ENCODE results near the gene OR2V1. TPM values are rescaled to one million over a fixed set of nuclear protein-coding genes. Genes with fewer than 3 reads are reported as not detected.
A peak's percentile ranks its signal among the peaks of the same experiment; 100 is the strongest.

The OR2V1 gene
- total RNA-seq, 8 experiments from 2014 or later: 0.29 to 0.49 (median 0.33) TPM; not detected in 5

GRCh38 chr5:181086026-181086883 lies 44.7 kb downstream of the OR2V1 start:
- no peak overlapping the region for H3K4me3 ChIP-seq
- in situ Hi-C loops (cut with MboI; ENCODE audit: low pct_unique_long_range_greater_than_20kb in 2 of 9, low sequenced_read_pairs in 9 of 9, unreplicated experiment in 9 of 9): no loop called here
- H3K4me1 ChIP-seq (replicated peaks in 1 of 2): no peaks in the 10 kb centered on the region
- no peak overlapping the region for H3K27ac ChIP-seq
- no peak for ATAC-seq (replicated peaks in 6 of 8)
- 25 to 58% (median 37%) methylated on average over 2 to 4 of the region's 17 CpGs; no CpG with 5 or more reads in 5 of the 10 experiments for WGBS, 10 experiments

DNA sequence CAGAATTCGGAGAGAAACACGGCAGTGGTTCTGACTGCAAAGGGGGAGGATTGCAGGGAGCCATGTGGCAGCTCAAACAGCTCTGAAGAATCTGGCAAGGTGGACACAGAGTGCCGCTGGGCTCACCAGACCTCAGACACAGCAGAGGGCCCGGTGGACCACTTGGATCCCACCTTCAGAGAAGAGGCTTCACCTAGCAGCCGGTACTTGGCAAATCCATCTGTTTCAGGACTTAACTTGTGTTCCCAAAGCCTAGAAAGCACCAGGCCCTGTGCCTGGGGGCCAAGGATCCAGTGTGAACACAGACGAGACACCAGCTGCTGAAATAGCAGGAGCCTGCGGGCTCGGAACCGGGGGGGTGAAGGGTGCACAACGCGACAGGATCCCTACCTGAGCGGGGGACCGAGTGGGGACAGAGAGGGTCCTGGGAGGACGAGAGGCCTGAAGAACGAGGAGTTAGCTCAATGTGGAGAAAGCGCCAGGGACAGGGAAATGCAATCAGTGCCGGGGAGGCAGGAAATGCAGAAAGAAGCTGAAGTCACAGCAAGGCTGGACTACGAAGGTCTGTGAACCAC lies 46.3 kb downstream of the OR2V1 start:
- in situ Hi-C loops (cut with MboI; ENCODE audit: low pct_unique_long_range_greater_than_20kb in 2 of 9, low sequenced_read_pairs in 9 of 9, unreplicated experiment in 9 of 9): no loop called here
- 0 to 81% (median 46%) methylated on average over 1 to 16 of the region's 18 CpGs; no CpG with 5 or more reads in 2 of the 10 experiments for WGBS, 10 experiments
- no peak overlapping the region for H3K27ac ChIP-seq
- ATAC-seq (replicated peaks in 6 of 8): peak in 1 of 8 experiments; percentile 22
- no peaks in the 10 kb centered on the region for H3K4me1 ChIP-seq (replicated peaks in 1 of 2)
- H3K4me3 ChIP-seq: no peak overlapping the region

DNA sequence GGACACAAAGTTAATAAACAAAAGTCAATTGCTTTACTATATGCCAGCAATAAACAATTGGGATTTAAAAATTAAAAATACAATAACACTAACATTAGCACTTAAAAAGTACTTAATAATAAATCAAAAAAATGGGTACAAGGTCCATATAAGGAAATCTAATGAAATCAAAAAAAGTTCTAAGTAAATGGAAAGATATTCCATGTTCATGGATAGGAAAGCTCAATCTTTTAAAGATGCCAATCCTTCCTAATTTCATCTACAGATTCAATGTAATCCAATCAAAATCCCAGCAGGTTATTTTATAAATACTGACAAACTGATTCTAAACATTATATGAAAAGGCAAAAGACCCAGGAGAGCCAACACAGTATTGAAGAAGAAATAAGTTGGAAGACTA lies 49.0 kb downstream of the OR2V1 start:
- no peak for ATAC-seq (replicated peaks in 6 of 8)
- Histone ChIP-seq H3K4me3 (no peak overlapping the region), H3K4me1 (replicated peaks in 1 of 2) (no peaks in the 10 kb centered on the region), H3K27ac (no peak overlapping the region)
- in situ Hi-C loops (cut with MboI; ENCODE audit: low pct_unique_long_range_greater_than_20kb in 2 of 9, low sequenced_read_pairs in 9 of 9, unreplicated experiment in 9 of 9): no loop called here

GRCh38 chr5:181076920-181077319 lies 54.0 kb downstream of the OR2V1 start:
- Histone ChIP-seq H3K27ac (no peak overlapping the region), H3K4me3 (no peak overlapping the region), H3K4me1 (replicated peaks in 1 of 2) (no peaks in the 10 kb centered on the region)
- no peak for ATAC-seq (replicated peaks in 6 of 8)
- in situ Hi-C loops (cut with MboI; ENCODE audit: low pct_unique_long_range_greater_than_20kb in 2 of 9, low sequenced_read_pairs in 9 of 9, unreplicated experiment in 9 of 9): no loop called here

Other genes with a start within 250 kb of the OR2V1 start
- under 1 TPM in 4 of 8 experiments, not detected in 4; 0.17 to 0.81 (median 0.37) TPM for gene BTNL8, start 232.0 kb downstream of the OR2V1 start, total RNA-seq
- under 1 TPM in 2 of 8 experiments, not detected in 6; 0.08 to 0.33 TPM for gene BTNL3, start 142.3 kb downstream of the OR2V1 start, total RNA-seq
- 1 to 10 TPM in 4 of 8 experiments, under 1 TPM in 3, not detected in 1; 0.25 to 2.6 (median 1.1) TPM for gene BTNL9, start 90.9 kb downstream of the OR2V1 start, total RNA-seq
- gene OR2V2, start 16.4 kb upstream of the OR2V1 start, total RNA-seq: under 1 TPM in 7 of 8 experiments, not detected in 1; 0.05 to 0.33 (median 0.13) TPM
- gene TRIM7, start 74.0 kb upstream of the OR2V1 start, total RNA-seq: 1 to 10 TPM in 4 of 8 experiments, under 1 TPM in 4; 0.38 to 3.1 (median 1.2) TPM
- gene TRIM41, start 92.1 kb upstream of the OR2V1 start, total RNA-seq: 10 to 100 TPM; 14.3 to 31.4 (median 24.2) TPM
- 1,000 to 10,000 TPM; 2,060 to 3,480 (median 2,927) TPM for gene RACK1, start 112.7 kb upstream of the OR2V1 start, total RNA-seq
- 10 to 100 TPM; 10.4 to 27.0 (median 13.5) TPM for gene TRIM52, start 130.0 kb upstream of the OR2V1 start, total RNA-seq
- under 1 TPM in 3 of 8 experiments, not detected in 5; 0.32 to 0.67 (median 0.50) TPM for gene OR4F3, start 236.1 kb upstream of the OR2V1 start, total RNA-seq

Measured in motor neuron (in vitro differentiated cells).